22Rv1 (cell line): Measurements from ENCODE around the gene PRUNE1.

ENCODE experiments used
- H3K27ac ChIP-seq: fragments of 450-650 bp; 2 replicates; pipeline ENCODE4 v1.5.1; 2017
- CTCF ChIP-seq: fragments of 450-650 bp; IDR thresholded peaks from 2 replicates; pipeline ENCODE4 v1.5.1; 2017; ENCODE audit warnings: mild to moderate bottlenecking
- ZFX ChIP-seq: fragments of 450-650 bp; IDR thresholded peaks from 2 replicates; pipeline ENCODE4 v1.6.1; 2017; ENCODE audit warnings: antibody characterized with exemption, borderline replicate concordance

PRUNE1 gene

DNA sequence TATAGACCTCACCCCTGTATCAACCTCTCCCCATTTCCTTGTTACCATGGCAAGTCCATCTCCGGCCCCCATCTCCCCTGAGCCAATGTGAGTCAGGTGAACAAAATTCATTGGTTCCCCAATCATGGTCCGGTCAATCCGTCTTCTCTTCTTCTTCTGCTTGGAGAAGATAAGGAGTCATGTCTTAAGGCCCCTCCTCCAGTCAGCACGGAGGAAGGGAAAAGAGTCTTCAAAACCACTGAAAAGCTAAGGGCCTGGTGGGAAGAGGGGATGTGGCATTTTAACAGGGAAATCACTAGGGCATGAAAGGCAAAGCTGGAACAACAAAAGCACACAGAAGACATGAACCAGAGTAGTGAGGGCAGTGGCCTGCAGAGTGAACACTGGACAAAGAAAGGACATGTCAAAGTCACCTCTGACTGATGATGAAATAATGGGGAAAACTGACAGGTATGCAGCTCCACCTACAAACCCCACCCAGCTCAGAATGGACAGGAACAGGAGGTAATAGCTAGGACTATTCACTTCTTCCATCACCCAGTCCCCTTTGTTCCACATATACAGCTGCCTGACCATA lies 46.8 kb downstream of the PRUNE1 start:
- TF ChIP-seq ZFX = no peak
- no peak for TF ChIP-seq CTCF
- peak overlapping the region; percentile 93; the same call in 1 of the 2 replicates for H3K27ac ChIP-seq

- peak overlapping the region; percentile 93; the same call in 1 of the 2 replicates for H3K27ac ChIP-seq
- TF ChIP-seq ZFX = no peak
- TF ChIP-seq CTCF = no peak
Measured at GRCh38 chr1:151055581-151055980, 47.3 kb downstream of the PRUNE1 start.

DNA sequence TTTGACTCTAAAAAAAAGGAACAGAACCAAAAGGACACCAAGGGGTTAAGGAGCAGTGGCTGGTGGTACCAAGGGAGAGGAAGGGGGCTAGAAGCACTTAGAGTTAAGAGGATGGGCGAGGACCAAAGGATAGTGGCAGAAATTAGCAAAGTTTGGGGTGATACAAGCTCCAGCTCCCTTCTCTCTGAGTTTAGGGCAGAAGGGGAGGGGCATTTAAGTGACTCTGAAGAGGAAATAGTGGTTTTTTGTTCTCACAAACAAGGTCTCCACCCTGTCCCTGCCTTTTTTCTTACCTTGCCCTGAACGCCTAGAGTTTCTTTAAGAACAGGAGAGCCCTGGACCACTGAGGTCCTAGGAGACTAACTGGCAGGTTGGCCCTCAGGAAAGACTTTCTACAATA lies 47.9 kb downstream of the PRUNE1 start:
- TF ChIP-seq ZFX (no peak), CTCF (no peak)
- peak overlapping the region; percentile 93 for H3K27ac ChIP-seq

DNA sequence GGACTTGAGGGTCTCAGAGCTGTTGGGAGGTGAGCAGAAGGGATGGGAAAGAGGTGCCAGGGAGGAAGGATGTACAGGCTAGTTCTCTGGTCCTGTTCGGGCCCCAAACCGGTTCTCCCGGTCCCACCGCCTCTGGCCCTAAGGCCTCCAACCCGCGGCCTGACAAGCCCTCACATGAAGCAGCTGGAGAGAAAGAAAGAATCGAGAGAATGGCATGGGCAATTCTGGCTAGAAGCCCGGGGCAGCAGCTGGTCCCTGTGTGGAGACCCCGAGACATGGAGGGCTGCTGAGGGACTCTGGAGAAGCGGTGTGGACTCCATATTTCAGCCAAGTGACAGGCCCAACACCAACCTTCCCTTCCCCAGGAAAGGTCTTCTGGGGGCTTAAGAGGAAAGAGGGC lies 50.4 kb downstream of the PRUNE1 start:
- H3K27ac ChIP-seq = peak overlapping the region; percentile 93

DNA sequence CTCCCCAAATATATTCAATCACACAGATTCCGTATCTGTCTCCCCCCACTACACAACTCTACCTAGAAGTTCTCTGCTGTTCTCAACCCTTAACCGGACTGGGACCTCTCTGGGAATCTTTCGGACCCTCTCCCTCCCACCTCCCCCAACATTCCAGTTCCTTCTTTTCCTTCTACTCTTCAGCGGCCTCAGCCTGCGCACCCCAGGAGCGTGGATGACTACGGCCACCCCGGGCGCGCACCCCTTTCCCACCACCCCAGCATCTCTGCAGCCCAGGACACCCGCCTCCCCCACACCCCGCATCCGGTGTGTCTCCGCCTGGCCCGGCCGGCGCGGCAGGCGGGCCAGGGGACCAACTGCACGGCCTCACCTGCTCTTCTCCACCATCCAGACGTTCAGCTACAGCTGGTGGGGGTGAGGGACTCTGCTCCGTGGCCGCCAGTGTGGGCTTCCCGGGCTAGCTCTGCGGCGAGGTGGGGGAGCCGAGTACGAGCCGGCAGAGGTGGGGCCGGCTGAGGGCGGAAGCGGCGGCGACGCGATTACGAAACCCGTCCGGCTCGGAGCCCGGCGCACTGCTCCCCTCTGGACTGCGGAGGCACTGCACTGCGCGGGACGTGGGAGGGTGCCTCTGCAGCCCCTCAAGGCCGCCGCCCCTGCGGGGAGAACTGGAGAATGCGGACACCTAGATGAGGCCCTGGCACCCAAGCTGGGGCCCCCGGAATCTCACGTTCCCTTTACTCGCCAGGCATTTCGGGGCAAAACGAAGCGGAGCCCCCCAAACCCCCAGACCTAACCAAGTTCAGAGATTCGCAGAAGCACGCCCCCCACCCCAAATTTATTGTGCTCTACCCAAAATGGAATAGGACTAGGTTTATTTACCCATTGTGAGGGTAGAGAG lies 51.1 kb downstream of the PRUNE1 start, which contains the start of gene CDC42SE1:
CDC42SE1 (minus strand) TSS at position 514 of the 898 bp plus-strand sequence. CDS start 3,892 bp downstream, outside the sequence.
- peak within 1 kb of the TSS; percentile 93 for H3K27ac ChIP-seq
- TF ChIP-seq ZFX (no peak), CTCF (peak; percentile 92)

More for the DNA sequence above, 50.4 kb downstream of the PRUNE1 start:
- TF ChIP-seq ZFX = no peak
- TF ChIP-seq CTCF = no peak

- no peak for TF ChIP-seq CTCF
- no peak for TF ChIP-seq ZFX
- peak within 1 kb of the TSS; percentile 93 for H3K27ac ChIP-seq
Measured at GRCh38 chr1:151060007-151060656, 51.9 kb downstream of the PRUNE1 start, which contains the start of gene MLLT11. Gene MLLT11 (plus strand): TSS chr1:151060397. CDS start chr1:151067225, 6,828 bp downstream.
